HG02943 (cell line): ENCODE measurements around the gene RNF13.
"Not testable (repeated sequence)": the region's sequence is repeated elsewhere in the genome, so short reads cannot be mapped to it uniquely, and the experiment has no call there.

Experiments
- ATAC-seq: cut with Tn5 transposase; IDR thresholded peaks from one replicate; pipeline ENCODE4 v1.9.1; 2021; ENCODE audit warnings: mild to moderate bottlenecking, low read depth, moderate library complexity; ENCODE audit not compliant: unreplicated experiment

Gene RNF13

GRCh38 chr3:149891621-149892020 lies 78.6 kb downstream of the RNF13 start:
- ATAC-seq = no peak

- no peak for ATAC-seq
These were observed 79.4 kb downstream of the RNF13 start for GRCh38 chr3:149892371-149892770.

- no peak for ATAC-seq
These were observed 81.2 kb downstream of the RNF13 start for GRCh38 chr3:149894205-149894604.

GRCh38 chr3:149895339-149895738 lies 82.3 kb downstream of the RNF13 start:
- no peak for ATAC-seq

GRCh38 chr3:149895769-149896168 lies 82.8 kb downstream of the RNF13 start:
- ATAC-seq = no peak

- ATAC-seq = no peak
These were observed 85.8 kb downstream of the RNF13 start for GRCh38 chr3:149898771-149899170.

GRCh38 chr3:149900322-149900721 lies 87.3 kb downstream of the RNF13 start:
- ATAC-seq = no peak

- no peak for ATAC-seq
These were observed 88.8 kb downstream of the RNF13 start for GRCh38 chr3:149901770-149902169.

- ATAC-seq = no peak
These were observed 89.6 kb downstream of the RNF13 start for GRCh38 chr3:149902498-149903139.

GRCh38 chr3:149906036-149906435 lies 93.0 kb downstream of the RNF13 start:
- ATAC-seq = no peak

- no peak for ATAC-seq
These were observed 95.5 kb downstream of the RNF13 start for GRCh38 chr3:149908424-149908957.

- no peak for ATAC-seq
These were observed 96.9 kb downstream of the RNF13 start for GRCh38 chr3:149909923-149910322.

- ATAC-seq = no peak
These were observed 104.2 kb downstream of the RNF13 start for GRCh38 chr3:149917124-149917667.

GRCh38 chr3:149919509-149919908 lies 106.5 kb downstream of the RNF13 start:
- no peak for ATAC-seq

- ATAC-seq = no peak
These were observed 107.1 kb downstream of the RNF13 start for GRCh38 chr3:149920119-149920518.

GRCh38 chr3:149933008-149933407 lies 120.0 kb downstream of the RNF13 start:
- ATAC-seq = no peak

GRCh38 chr3:149933858-149934257 lies 120.8 kb downstream of the RNF13 start:
- no peak for ATAC-seq

- no peak for ATAC-seq
These were observed 121.5 kb downstream of the RNF13 start for GRCh38 chr3:149934524-149934923.

- no peak for ATAC-seq
These were observed 123.8 kb downstream of the RNF13 start for GRCh38 chr3:149936812-149937230.

- not testable (repeated sequence) for ATAC-seq
These were observed 125.5 kb downstream of the RNF13 start for GRCh38 chr3:149938392-149939055.

- no peak for ATAC-seq
These were observed 128.2 kb downstream of the RNF13 start for GRCh38 chr3:149941186-149941585.

GRCh38 chr3:149941946-149942345 lies 128.9 kb downstream of the RNF13 start:
- no peak for ATAC-seq
